ENCODE measurements around the gene HSPB1. TPM values are rescaled to one million over a fixed set of nuclear protein-coding genes. Genes with fewer than 3 reads are reported as not detected.

HSPB1 gene
- total RNA-seq, 3 donors from 2014 or later = 207 to 840 (median 310) TPM

- H3K4me1 ChIP-seq (ENCODE audit: low read depth) = peaks cover 10% of the 10 kb centered on the region
- ATAC-seq (no peak), DNase-seq (no peak)
- no peak for TF ChIP-seq CTCF (IDR thresholded peaks at IDR 0.05)
- H3K9me3 ChIP-seq = no peaks in the 10 kb centered on the region
- no peak overlapping the region for H3K4me3 ChIP-seq
- intact Hi-C loops (cut with DNase I, micrococcal nuclease) = no loop called here
- H3K36me3 ChIP-seq (ENCODE audit: low read depth) = no peaks in the 10 kb centered on the region
Observed at GRCh38 chr7:76327610-76328009, 25.1 kb downstream of the HSPB1 start.

GRCh38 chr7:76328389-76328788 lies 25.9 kb downstream of the HSPB1 start:
- no peak for TF ChIP-seq CTCF (IDR thresholded peaks at IDR 0.05)
- no peaks in the 10 kb centered on the region for H3K36me3 ChIP-seq (ENCODE audit: low read depth)
- H3K4me1 ChIP-seq (ENCODE audit: low read depth) = peaks cover 13% of the 10 kb centered on the region
- intact Hi-C loops (cut with DNase I, micrococcal nuclease) = no loop called here
- ATAC-seq (no peak), DNase-seq (no peak)
- no peaks in the 10 kb centered on the region for H3K9me3 ChIP-seq
- no peak overlapping the region for H3K4me3 ChIP-seq

- Histone ChIP-seq H3K9me3 (no peaks in the 10 kb centered on the region), H3K36me3 (ENCODE audit: low read depth) (no peaks in the 10 kb centered on the region), H3K4me1 (ENCODE audit: low read depth) (peaks cover 20% of the 10 kb centered on the region), H3K4me3 (no peak overlapping the region)
- ATAC-seq (no peak), DNase-seq (no peak)
- TF ChIP-seq CTCF (IDR thresholded peaks at IDR 0.05) = no peak
- intact Hi-C loops (cut with DNase I, micrococcal nuclease) = no loop called here
Observed at GRCh38 chr7:76329479-76329878, 27.0 kb downstream of the HSPB1 start.

- ATAC-seq = no peak
- intact Hi-C loops (cut with DNase I, micrococcal nuclease) = no loop called here
- Histone ChIP-seq H3K9me3 (no peaks in the 10 kb centered on the region), H3K4me1 (ENCODE audit: low read depth) (peaks cover 20% of the 10 kb centered on the region), H3K4me3 (no peak overlapping the region), H3K36me3 (ENCODE audit: low read depth) (no peaks in the 10 kb centered on the region)
- no peak for TF ChIP-seq CTCF (IDR thresholded peaks at IDR 0.05)
- no peak for DNase-seq
Observed at GRCh38 chr7:76330261-76330660, 27.8 kb downstream of the HSPB1 start.

GRCh38 chr7:76330673-76331072 lies 28.2 kb downstream of the HSPB1 start:
- no peak for TF ChIP-seq CTCF (IDR thresholded peaks at IDR 0.05)
- intact Hi-C loops (cut with DNase I, micrococcal nuclease) = no loop called here
- H3K4me1 ChIP-seq (ENCODE audit: low read depth) = peaks cover 20% of the 10 kb centered on the region
- DNase-seq = no peak
- ATAC-seq = no peak
- H3K9me3 ChIP-seq = no peaks in the 10 kb centered on the region
- H3K4me3 ChIP-seq = no peak overlapping the region
- no peaks in the 10 kb centered on the region for H3K36me3 ChIP-seq (ENCODE audit: low read depth)

GRCh38 chr7:76332078-76332477 lies 29.6 kb downstream of the HSPB1 start:
- Histone ChIP-seq H3K4me3 (no peak overlapping the region), H3K4me1 (ENCODE audit: low read depth) (peaks cover 20% of the 10 kb centered on the region), H3K9me3 (no peaks in the 10 kb centered on the region), H3K36me3 (ENCODE audit: low read depth) (no peaks in the 10 kb centered on the region)
- ATAC-seq (peak; percentile 67), DNase-seq (no peak)
- no peak for TF ChIP-seq CTCF (IDR thresholded peaks at IDR 0.05)
- intact Hi-C loops (cut with DNase I, micrococcal nuclease) = no loop called here
